ENCODE measurements around the gene TRIM73.
"Not testable (repeated sequence)": the region's sequence is repeated elsewhere in the genome, so short reads cannot be mapped to it uniquely, and the experiment has no call there.

DNA sequence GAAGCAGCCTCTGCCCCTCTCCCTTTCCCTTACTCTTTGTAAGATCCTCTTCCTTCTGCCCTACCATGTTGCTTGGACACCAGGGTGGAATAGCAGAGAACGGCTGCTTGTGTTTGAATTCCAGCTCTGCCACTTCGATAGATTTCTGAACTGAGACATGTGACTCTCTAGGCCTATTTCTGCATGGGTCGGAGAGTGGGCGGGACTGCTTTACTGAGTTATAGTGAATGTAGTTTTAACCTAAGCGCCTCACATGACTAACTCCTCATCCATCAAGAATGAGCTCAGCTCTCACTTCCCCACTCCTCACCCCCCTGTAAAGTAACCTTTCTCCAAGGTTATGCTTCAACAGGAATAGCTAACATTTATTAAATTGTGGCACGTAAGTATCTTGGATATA, 18.8 kb downstream of the TRIM73 start:
- TF ChIP-seq, protein P1, sequence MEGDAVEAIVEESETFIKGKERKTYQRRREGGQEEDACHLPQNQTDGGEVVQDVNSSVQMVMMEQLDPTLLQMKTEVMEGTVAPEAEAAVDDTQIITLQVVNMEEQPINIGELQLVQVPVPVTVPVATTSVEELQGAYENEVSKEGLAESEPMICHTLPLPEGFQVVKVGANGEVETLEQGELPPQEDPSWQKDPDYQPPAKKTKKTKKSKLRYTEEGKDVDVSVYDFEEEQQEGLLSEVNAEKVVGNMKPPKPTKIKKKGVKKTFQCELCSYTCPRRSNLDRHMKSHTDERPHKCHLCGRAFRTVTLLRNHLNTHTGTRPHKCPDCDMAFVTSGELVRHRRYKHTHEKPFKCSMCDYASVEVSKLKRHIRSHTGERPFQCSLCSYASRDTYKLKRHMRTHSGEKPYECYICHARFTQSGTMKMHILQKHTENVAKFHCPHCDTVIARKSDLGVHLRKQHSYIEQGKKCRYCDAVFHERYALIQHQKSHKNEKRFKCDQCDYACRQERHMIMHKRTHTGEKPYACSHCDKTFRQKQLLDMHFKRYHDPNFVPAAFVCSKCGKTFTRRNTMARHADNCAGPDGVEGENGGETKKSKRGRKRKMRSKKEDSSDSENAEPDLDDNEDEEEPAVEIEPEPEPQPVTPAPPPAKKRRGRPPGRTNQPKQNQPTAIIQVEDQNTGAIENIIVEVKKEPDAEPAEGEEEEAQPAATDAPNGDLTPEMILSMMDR (IDR thresholded peaks at IDR 0.05), result not testable (repeated sequence)
- TF ChIP-seq POLR2A (IDR thresholded peaks at IDR 0.05), result not testable (repeated sequence)

Measured in heart left ventricle (tissue), 13 donors.